ENCODE data around the gene RHCG.

The RHCG gene

GRCh38 chr15:89463113-89463512 is 33.3 kb downstream of the RHCG start:
- H3K4me1 ChIP-seq (ENCODE audit: control insufficient read depth, insufficient read depth, low read length): no peaks in the 10 kb centered on the region
- H3K36me3 ChIP-seq (ENCODE audit: control insufficient read depth, insufficient read depth, low read length): no peaks in the 10 kb centered on the region
- H3K4me3 ChIP-seq (ENCODE audit: low read length): no peak overlapping the region
- no peak overlapping the region for H3K9ac ChIP-seq (ENCODE audit: low read length)
- peaks cover 3% of the 10 kb centered on the region for H3K27me3 ChIP-seq (ENCODE audit: control insufficient read depth, insufficient read depth, low read length)
- H3K9me3 ChIP-seq (ENCODE audit: control insufficient read depth, low read length): no peaks in the 10 kb centered on the region

GRCh38 chr15:89462198-89462912 is 34.0 kb downstream of the RHCG start:
- Histone ChIP-seq H3K9me3 (ENCODE audit: control insufficient read depth, low read length) (no peaks in the 10 kb centered on the region), H3K9ac (ENCODE audit: low read length) (no peak overlapping the region), H3K4me1 (ENCODE audit: control insufficient read depth, insufficient read depth, low read length) (no peaks in the 10 kb centered on the region), H3K27me3 (ENCODE audit: control insufficient read depth, insufficient read depth, low read length) (peaks cover 3% of the 10 kb centered on the region), H3K4me3 (ENCODE audit: low read length) (no peak overlapping the region), H3K36me3 (ENCODE audit: control insufficient read depth, insufficient read depth, low read length) (no peaks in the 10 kb centered on the region)

GRCh38 chr15:89461386-89461785 is 35.0 kb downstream of the RHCG start:
- H3K4me3 ChIP-seq (ENCODE audit: low read length): no peak overlapping the region
- no peaks in the 10 kb centered on the region for H3K36me3 ChIP-seq (ENCODE audit: control insufficient read depth, insufficient read depth, low read length)
- H3K9ac ChIP-seq (ENCODE audit: low read length): no peak overlapping the region
- no peaks in the 10 kb centered on the region for H3K4me1 ChIP-seq (ENCODE audit: control insufficient read depth, insufficient read depth, low read length)
- peaks cover 3% of the 10 kb centered on the region for H3K27me3 ChIP-seq (ENCODE audit: control insufficient read depth, insufficient read depth, low read length)
- H3K9me3 ChIP-seq (ENCODE audit: control insufficient read depth, low read length): no peaks in the 10 kb centered on the region

GRCh38 chr15:89460048-89460447 is 36.3 kb downstream of the RHCG start:
- Histone ChIP-seq H3K36me3 (ENCODE audit: control insufficient read depth, insufficient read depth, low read length) (no peaks in the 10 kb centered on the region), H3K4me1 (ENCODE audit: control insufficient read depth, insufficient read depth, low read length) (no peaks in the 10 kb centered on the region), H3K9me3 (ENCODE audit: control insufficient read depth, low read length) (no peaks in the 10 kb centered on the region), H3K9ac (ENCODE audit: low read length) (no peak overlapping the region), H3K27me3 (ENCODE audit: control insufficient read depth, insufficient read depth, low read length) (peaks cover 3% of the 10 kb centered on the region), H3K4me3 (ENCODE audit: low read length) (no peak overlapping the region)

GRCh38 chr15:89459271-89460038 is 36.9 kb downstream of the RHCG start:
- no peak overlapping the region for H3K4me3 ChIP-seq (ENCODE audit: low read length)
- no peaks in the 10 kb centered on the region for H3K4me1 ChIP-seq (ENCODE audit: control insufficient read depth, insufficient read depth, low read length)
- H3K9ac ChIP-seq (ENCODE audit: low read length): no peak overlapping the region
- no peaks in the 10 kb centered on the region for H3K36me3 ChIP-seq (ENCODE audit: control insufficient read depth, insufficient read depth, low read length)
- no peaks in the 10 kb centered on the region for H3K9me3 ChIP-seq (ENCODE audit: control insufficient read depth, low read length)
- peaks cover 3% of the 10 kb centered on the region for H3K27me3 ChIP-seq (ENCODE audit: control insufficient read depth, insufficient read depth, low read length)

GRCh38 chr15:89458440-89458839 is 37.9 kb downstream of the RHCG start:
- peaks cover 3% of the 10 kb centered on the region for H3K27me3 ChIP-seq (ENCODE audit: control insufficient read depth, insufficient read depth, low read length)
- no peaks in the 10 kb centered on the region for H3K9me3 ChIP-seq (ENCODE audit: control insufficient read depth, low read length)
- H3K4me1 ChIP-seq (ENCODE audit: control insufficient read depth, insufficient read depth, low read length): no peaks in the 10 kb centered on the region
- no peak overlapping the region for H3K4me3 ChIP-seq (ENCODE audit: low read length)
- H3K36me3 ChIP-seq (ENCODE audit: control insufficient read depth, insufficient read depth, low read length): no peaks in the 10 kb centered on the region
- H3K9ac ChIP-seq (ENCODE audit: low read length): no peak overlapping the region

GRCh38 chr15:89457086-89457485 is 39.3 kb downstream of the RHCG start:
- Histone ChIP-seq H3K9ac (ENCODE audit: low read length) (no peak overlapping the region), H3K36me3 (ENCODE audit: control insufficient read depth, insufficient read depth, low read length) (no peaks in the 10 kb centered on the region), H3K9me3 (ENCODE audit: control insufficient read depth, low read length) (no peaks in the 10 kb centered on the region), H3K4me1 (ENCODE audit: control insufficient read depth, insufficient read depth, low read length) (no peaks in the 10 kb centered on the region), H3K4me3 (ENCODE audit: low read length) (no peak overlapping the region), H3K27me3 (ENCODE audit: control insufficient read depth, insufficient read depth, low read length) (peaks cover 3% of the 10 kb centered on the region)

- Histone ChIP-seq H3K4me3 (ENCODE audit: low read length) (no peak overlapping the region), H3K27me3 (ENCODE audit: control insufficient read depth, insufficient read depth, low read length) (peaks cover 3% of the 10 kb centered on the region), H3K9me3 (ENCODE audit: control insufficient read depth, low read length) (no peaks in the 10 kb centered on the region), H3K4me1 (ENCODE audit: control insufficient read depth, insufficient read depth, low read length) (no peaks in the 10 kb centered on the region), H3K36me3 (ENCODE audit: control insufficient read depth, insufficient read depth, low read length) (no peaks in the 10 kb centered on the region), H3K9ac (ENCODE audit: low read length) (no peak overlapping the region)
Observed at GRCh38 chr15:89455535-89455934, 40.8 kb downstream of the RHCG start.

GRCh38 chr15:89452330-89452836 is 44.0 kb downstream of the RHCG start:
- H3K27me3 ChIP-seq (ENCODE audit: control insufficient read depth, insufficient read depth, low read length): peaks cover 32% of the 10 kb centered on the region
- no peaks in the 10 kb centered on the region for H3K4me1 ChIP-seq (ENCODE audit: control insufficient read depth, insufficient read depth, low read length)
- no peak overlapping the region for H3K4me3 ChIP-seq (ENCODE audit: low read length)
- H3K9me3 ChIP-seq (ENCODE audit: control insufficient read depth, low read length): no peaks in the 10 kb centered on the region
- H3K9ac ChIP-seq (ENCODE audit: low read length): no peak overlapping the region
- no peaks in the 10 kb centered on the region for H3K36me3 ChIP-seq (ENCODE audit: control insufficient read depth, insufficient read depth, low read length)

- H3K27me3 ChIP-seq (ENCODE audit: control insufficient read depth, insufficient read depth, low read length): peaks cover 32% of the 10 kb centered on the region
- H3K9me3 ChIP-seq (ENCODE audit: control insufficient read depth, low read length): no peaks in the 10 kb centered on the region
- H3K9ac ChIP-seq (ENCODE audit: low read length): no peak overlapping the region
- no peaks in the 10 kb centered on the region for H3K36me3 ChIP-seq (ENCODE audit: control insufficient read depth, insufficient read depth, low read length)
- no peak overlapping the region for H3K4me3 ChIP-seq (ENCODE audit: low read length)
- H3K4me1 ChIP-seq (ENCODE audit: control insufficient read depth, insufficient read depth, low read length): no peaks in the 10 kb centered on the region
Observed at GRCh38 chr15:89451846-89452245, 44.5 kb downstream of the RHCG start.

GRCh38 chr15:89450076-89451006 is 46.0 kb downstream of the RHCG start:
- H3K9ac ChIP-seq (ENCODE audit: low read length): no peak overlapping the region
- H3K9me3 ChIP-seq (ENCODE audit: control insufficient read depth, low read length): no peaks in the 10 kb centered on the region
- H3K4me1 ChIP-seq (ENCODE audit: control insufficient read depth, insufficient read depth, low read length): no peaks in the 10 kb centered on the region
- H3K4me3 ChIP-seq (ENCODE audit: low read length): no peak overlapping the region
- H3K27me3 ChIP-seq (ENCODE audit: control insufficient read depth, insufficient read depth, low read length): peaks cover 32% of the 10 kb centered on the region
- no peaks in the 10 kb centered on the region for H3K36me3 ChIP-seq (ENCODE audit: control insufficient read depth, insufficient read depth, low read length)

Data from mucosa of stomach (tissue), 1 donor.